PC-3 (cell line): ENCODE measurements around the gene GSTO2. TPM values are rescaled to one million over a fixed set of nuclear protein-coding genes. Genes with fewer than 3 reads are reported as not detected.

Source experiments
- ATAC-seq: fragments of 200-7000 bp; cut with Tn5 transposase; 2 replicates; pipeline ENCODE4 v1.9.1; 2020; ENCODE audit warnings: mild to moderate bottlenecking, moderate library complexity
- BruUV-seq: library from RNA; stranded (reverse); fragments of 400-500 nt; replicated peaks from 2 replicates; lab custom pipeline; 2021; lab: Mats Ljungman, UMichigan
- CTCF ChIA-PET: fragments of 300-600 bp; sonication (Branson Sonifier 250); formaldehyde crosslinking; loops from one replicate; lab custom pipeline; 2022; ENCODE audit warnings: antibody characterized with exemption; lab: Charles Lee
- POLR2A ChIA-PET: fragments of 300-600 bp; sonication (Branson Sonifier 250); formaldehyde crosslinking; loops from one replicate; lab custom pipeline; 2022; ENCODE audit warnings: antibody characterized with exemption; ENCODE audit not compliant: unreplicated experiment; lab: Charles Lee
- DNase-seq: peaks from one replicate; pipeline ENCODE4 v3.0.0-alpha.2; 2015
- H2AFZ ChIP-seq: fragments of 300-600 bp; sonication (generic); 2 replicates; pipeline ENCODE4 v1.6.0; 2016; ENCODE audit warnings: antibody characterized with exemption, low read length
- H3F3A ChIP-seq: fragments of 300-600 bp; sonication (generic); one replicate; pipeline ENCODE4 v1.6.0; 2017; ENCODE audit warnings: antibody characterized with exemption, low read length, control low read depth, mild to moderate bottlenecking; ENCODE audit not compliant: unreplicated experiment
- H3K27ac ChIP-seq: fragments of 300-600 bp; sonication (generic); 2 replicates; pipeline ENCODE4 v1.5.1; 2016; ENCODE audit warnings: mild to moderate bottlenecking, low read length
- H3K27me3 ChIP-seq: fragments of 300-600 bp; sonication (generic); 2 replicates; pipeline ENCODE4 v1.6.1; 2016; ENCODE audit warnings: low read length, mixed read lengths
- H3K36me3 ChIP-seq: fragments of 300-600 bp; sonication (generic); 2 replicates; pipeline ENCODE4 v1.6.1; 2016; ENCODE audit warnings: low read depth, mixed run types, low read length, mixed read lengths
- H3K4me1 ChIP-seq: fragments of 300-600 bp; sonication (generic); 2 replicates; pipeline ENCODE4 v1.5.1; 2016; ENCODE audit warnings: low read length; ENCODE audit not compliant: insufficient read depth
- H3K4me2 ChIP-seq: fragments of 300-600 bp; sonication (generic); 2 replicates; pipeline ENCODE4 v1.6.0; 2016; ENCODE audit warnings: low read length
- H3K4me3 ChIP-seq: fragments of 300-600 bp; sonication (generic); 2 replicates; pipeline ENCODE4 v1.5.1; 2016; ENCODE audit warnings: mild to moderate bottlenecking, low read length, mixed read lengths
- H3K79me2 ChIP-seq: fragments of 300-600 bp; sonication (generic); 2 replicates; pipeline ENCODE4 v1.6.1; 2017; ENCODE audit warnings: low read length, mixed read lengths
- H3K9ac ChIP-seq: fragments of 300-600 bp; sonication (generic); 2 replicates; pipeline ENCODE4 v1.6.0; 2016; ENCODE audit warnings: mild to moderate bottlenecking, low read length
- H3K9me2 ChIP-seq: fragments of 300-600 bp; sonication (generic); replicated peaks from 2 replicates; pipeline ENCODE4 v1.6.1; 2016; ENCODE audit warnings: mixed run types, low read length, mixed read lengths
- H3K9me3 ChIP-seq: fragments of 300-600 bp; sonication (generic); 2 replicates; pipeline ENCODE4 v1.6.1; 2016; ENCODE audit warnings: low read length, mixed read lengths
- H4K20me1 ChIP-seq: fragments of 300-600 bp; sonication (generic); 2 replicates; pipeline ENCODE4 v1.6.1; 2016; ENCODE audit warnings: low read length, mixed read lengths
- CTCF ChIP-seq: fragments of 300-600 bp; sonication (generic); conservative IDR thresholded peaks from 2 replicates; pipeline ENCODE4 v1.5.1; 2017; ENCODE audit warnings: antibody characterized with exemption, low read depth, mild to moderate bottlenecking, low read length
- EZH2 ChIP-seq: fragments of 300-600 bp; sonication (generic); IDR thresholded peaks from one replicate; pipeline ENCODE4 v1.6.1; 2017; ENCODE audit warnings: antibody characterized with exemption, mild to moderate bottlenecking, low read length; ENCODE audit not compliant: unreplicated experiment
- EZH2phosphoT487 ChIP-seq: fragments of 300-600 bp; sonication (generic); IDR thresholded peaks from 2 replicates; pipeline ENCODE4 v1.6.1; 2018; ENCODE audit warnings: mild to moderate bottlenecking, antibody characterized with exemption, low read length, borderline replicate concordance
- intact Hi-C: fragments of 100-400 bp; cut with micrococcal nuclease; formaldehyde crosslinking; loops from 2 replicates; pipeline ENCODE4 v1.9.0; 2023
- total RNA-seq: library from RNA; depleted of rRNA; stranded (reverse); fragments of >200 nt; gene quantifications from 2 replicates; pipeline ENCODE4 v1.2.3, GENCODE V29; 2014

Gene GSTO2
- total RNA-seq, 1 experiment from 2014 or later: 13.8 TPM

GRCh38 chr10:104262055-104262454 lies 6.9 kb upstream of the GSTO2 start:
- Histone ChIP-seq H3K27ac (no peak overlapping the region), H3K4me3 (no peak overlapping the region), H4K20me1 (0 out of 2 replicates have a peak, but pooled peaks cover 4% of the 10 kb centered on the region), H3K79me2 (peaks cover 96% of the 10 kb centered on the region), H3K9me2 (no peaks in the 10 kb centered on the region), H3F3A (peaks cover 5% of the 10 kb centered on the region), H3K4me1 (peaks cover 21% of the 10 kb centered on the region), H3K27me3 (no peaks in the 10 kb centered on the region), H2AFZ (no peak overlapping the region), H3K36me3 (peaks cover 40% of the 10 kb centered on the region), H3K9ac (no peak overlapping the region), H3K4me2 (no peak overlapping the region), H3K9me3 (no peaks in the 10 kb centered on the region)
- no peak for TF ChIP-seq EZH2
- TF ChIP-seq EZH2phosphoT487: no peak
- TF ChIP-seq CTCF: no peak
- DNase-seq: no peak
- intact Hi-C loops: no loop called here
- ATAC-seq: no peak
- POLR2A ChIA-PET: no interaction called here
- no TSS peak for BruUV-seq
- CTCF ChIA-PET: no interaction called here

DNA sequence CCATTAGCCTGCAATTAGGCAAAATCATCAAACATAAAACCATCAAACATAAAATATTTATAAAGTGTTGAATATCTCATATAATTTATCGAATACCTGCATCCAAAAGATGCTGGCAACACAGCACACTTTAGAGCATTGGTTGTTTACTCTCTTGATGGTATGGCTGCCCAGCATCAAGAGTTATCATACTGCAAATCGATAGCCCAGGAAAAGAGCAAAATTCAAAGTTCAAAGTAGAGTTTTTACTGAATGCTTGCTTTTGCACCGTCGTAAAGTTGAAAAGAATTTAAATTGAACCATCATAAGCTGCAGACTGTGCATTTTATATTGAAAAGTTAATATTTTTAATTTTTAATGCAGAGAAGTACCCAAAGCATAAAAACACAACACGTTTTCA lies 4.2 kb upstream of the GSTO2 start:
- ChIA-PET POLR2A (no interaction called here), CTCF (no interaction called here)
- TF ChIP-seq CTCF (no peak), EZH2phosphoT487 (no peak), EZH2 (no peak)
- Histone ChIP-seq H2AFZ (no peak overlapping the region), H3K27me3 (no peaks in the 10 kb centered on the region), H3K4me1 (peaks cover 35% of the 10 kb centered on the region), H3K4me2 (no peak overlapping the region), H3K27ac (no peak overlapping the region), H4K20me1 (0 out of 2 replicates have a peak, but pooled peaks cover 4% of the 10 kb centered on the region), H3K9ac (no peak overlapping the region), H3F3A (peaks cover 5% of the 10 kb centered on the region), H3K9me2 (no peaks in the 10 kb centered on the region), H3K4me3 (no peak overlapping the region), H3K79me2 (peaks cover 85% of the 10 kb centered on the region), H3K36me3 (peaks cover 32% of the 10 kb centered on the region), H3K9me3 (no peaks in the 10 kb centered on the region)
- BruUV-seq: no TSS peak
- intact Hi-C loops: no loop called here
- no peak for DNase-seq
- ATAC-seq: no peak

DNA sequence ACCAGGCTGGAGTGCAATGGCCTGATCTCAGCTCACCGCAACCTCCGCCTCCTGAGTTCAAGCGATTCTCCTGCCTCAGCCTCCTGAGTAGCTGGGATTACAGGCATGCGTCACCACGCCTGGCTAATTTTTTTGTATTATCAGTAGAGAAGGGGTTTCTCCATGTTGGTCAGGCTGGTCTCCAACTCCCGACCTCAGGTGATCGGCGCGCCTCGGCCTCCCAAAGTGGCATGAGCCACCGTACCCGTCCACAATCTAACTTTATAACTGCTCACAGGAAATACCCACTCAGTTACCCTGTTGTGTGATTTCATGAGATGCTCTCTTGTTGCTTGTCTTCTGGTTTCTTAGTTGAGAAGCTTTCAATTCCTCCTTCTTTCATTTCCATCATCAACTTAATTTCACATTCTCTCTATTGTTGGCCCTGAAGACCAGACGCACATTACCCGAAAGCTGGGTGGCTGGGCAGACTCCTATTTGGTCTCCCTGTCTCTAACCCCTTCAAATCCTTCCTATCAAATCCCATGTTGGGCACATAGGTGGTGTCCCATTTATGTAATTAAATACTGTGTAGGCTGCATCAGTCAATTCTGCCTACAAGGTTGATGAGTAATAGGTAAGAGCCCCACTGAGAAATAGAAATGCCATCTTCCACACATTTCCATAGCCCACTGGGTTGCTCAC lies 1.1 kb upstream of the GSTO2 start:
- Histone ChIP-seq H2AFZ (no peak overlapping the region), H3K27ac (no peak overlapping the region), H3K9me2 (no peaks in the 10 kb centered on the region), H3K9me3 (no peaks in the 10 kb centered on the region), H3K79me2 (peaks cover 59% of the 10 kb centered on the region), H4K20me1 (no peaks in the 10 kb centered on the region), H3K27me3 (no peaks in the 10 kb centered on the region), H3K9ac (peak overlapping the region; percentile 92), H3K4me2 (peak overlapping the region; percentile 93), H3K36me3 (peaks cover 17% of the 10 kb centered on the region), H3K4me3 (peak overlapping the region; percentile 100), H3K4me1 (peaks cover 19% of the 10 kb centered on the region), H3F3A (no peaks in the 10 kb centered on the region)
- ChIA-PET POLR2A (interaction anchor here (0.6 kb wide), 1 partner anchor 13 kb away, joined by 3 read pairs; no protein-coding TSS in a partner anchor), CTCF (no interaction called here)
- TF ChIP-seq EZH2: no peak
- TF ChIP-seq EZH2phosphoT487: no peak
- no peak for TF ChIP-seq CTCF
- ATAC-seq (no peak), DNase-seq (no peak)
- BruUV-seq: no TSS peak
- intact Hi-C loops: no loop called here
